CD4-positive, alpha-beta memory T cell (primary cell): ENCODE measurements around the gene PAX8. TPM values are rescaled to one million over a fixed set of nuclear protein-coding genes. Genes with fewer than 3 reads are reported as not detected.
"Not testable (repeated sequence)": the region's sequence is repeated elsewhere in the genome, so short reads cannot be mapped to it uniquely, and the experiment has no call there.

ENCODE experiments used
- CTCF ChIA-PET: fragments of 350-600 bp; sonication (Branson Sonifier 250); formaldehyde crosslinking; loops from one replicate; lab custom pipeline; 2021; ENCODE audit warnings: inconsistent platforms; ENCODE audit not compliant: partially characterized antibody; lab: Charles Lee
- POLR2A ChIA-PET: fragments of 350-600 bp; sonication (Branson Sonifier 250); formaldehyde crosslinking; loops from one replicate; lab custom pipeline; 2021; ENCODE audit not compliant: partially characterized antibody; lab: Charles Lee
- DNase-seq, 5 donors: peaks; one replicate each; pipeline versions ENCODE4 v3.0.0 to v3.0.0-alpha.2; 2020 to 2022; ENCODE audit warnings: mixed read lengths in 1 of 5
- H3K27ac ChIP-seq: one replicate; pipeline ENCODE4 v1.7.0; 2013; ENCODE audit warnings: low read depth, low read length
- H3K27me3 ChIP-seq: 2 replicates; pipeline ENCODE4 v1.7.0; 2013; ENCODE audit warnings: mild to moderate bottlenecking, low read length, moderate library complexity; ENCODE audit not compliant: insufficient read depth
- H3K36me3 ChIP-seq: 2 replicates; pipeline ENCODE4 v1.7.0; 2013; ENCODE audit warnings: mild to moderate bottlenecking, low read length, moderate library complexity; ENCODE audit not compliant: insufficient read depth
- H3K4me1 ChIP-seq: 2 replicates; pipeline ENCODE4 v1.7.0; 2013; ENCODE audit warnings: mild to moderate bottlenecking, low read length, moderate library complexity; ENCODE audit not compliant: insufficient read depth
- H3K4me3 ChIP-seq, 2 donors: one replicate each; pipeline ENCODE4 v1.7.0; 2013; ENCODE audit warnings: low read length in 2 of 2, mild to moderate bottlenecking in 1 of 2
- H3K9me3 ChIP-seq, 2 donors: one replicate each; pipeline ENCODE4 v1.7.0; 2013; ENCODE audit warnings: low read length in 2 of 2, control low read depth in 1 of 2; ENCODE audit not compliant: control insufficient read depth in 1 of 2
- H3K27ac Mint-ChIP-seq, 7 donors: one replicate each; pipeline ENCODE4 v1.8.0; 2020 to 2021; ENCODE audit warnings: mixed read lengths in 7 of 7, mild to moderate bottlenecking in 6 of 7, inconsistent platforms in 3 of 7, moderate library complexity in 3 of 7
- H3K27me3 Mint-ChIP-seq, 2 donors: one replicate each; pipeline ENCODE4 v1.8.0; 2020 to 2021; ENCODE audit warnings: mixed read lengths in 2 of 2
- H3K36me3 Mint-ChIP-seq, 2 donors: one replicate each; pipeline ENCODE4 v1.8.0; 2020 to 2021; ENCODE audit warnings: mixed read lengths in 2 of 2, inconsistent platforms in 1 of 2, mild to moderate bottlenecking in 1 of 2
- H3K4me1 Mint-ChIP-seq, 4 donors: one replicate each; pipeline ENCODE4 v1.8.0; 2020 to 2021; ENCODE audit warnings: mixed read lengths in 4 of 4, mild to moderate bottlenecking in 1 of 4
- H3K4me3 Mint-ChIP-seq, 8 donors: one replicate each; pipeline ENCODE4 v1.8.0; 2020 to 2021; ENCODE audit warnings: mixed read lengths in 8 of 8, mild to moderate bottlenecking in 7 of 8, moderate library complexity in 6 of 8, inconsistent platforms in 3 of 8
- H3K9me3 Mint-ChIP-seq, 8 donors: one replicate each; pipeline ENCODE4 v1.8.0; 2020 to 2021; ENCODE audit warnings: mixed read lengths in 8 of 8, mild to moderate bottlenecking in 5 of 8, inconsistent platforms in 3 of 8, moderate library complexity in 1 of 8
- intact Hi-C: fragments of 100-400 bp; cut with micrococcal nuclease; formaldehyde crosslinking; loops from one replicate; pipeline ENCODE4 v1.15.1; 2023
- polyA plus RNA-seq, 2 donors: library from polyadenylated mRNA; unstranded; fragments of 300-500 nt; fragmentation: Illumina TruSeq; gene quantifications; one replicate each; pipeline ENCODE4 v1.2.3, GENCODE V29; 2021
- total RNA-seq, 2 experiments: library from RNA; stranded (reverse); gene quantifications; one replicate each; pipeline ENCODE4 v1.2.3, GENCODE V29; 2021

The PAX8 gene
- total and polyA plus RNA-seq, 4 experiments from 2014 or later = 0.19 to 2.3 (median 1.3) TPM

- H3K36me3 ChIP-seq = no peaks in the 10 kb centered on the region
- H3K4me3 ChIP-seq = no peak overlapping the region
- no peak for DNase-seq
- H3K27me3 ChIP-seq = no peaks in the 10 kb centered on the region
- ChIA-PET POLR2A (interaction anchor here (0.6 to 1.0 kb wide), 3 partner anchors 9 to 60 kb away, joined by 3 read pairs; no protein-coding TSS in a partner anchor), CTCF (interaction anchor here (1.2 to 3.6 kb wide), 8 partner anchors 10 to 157 kb away, joined by 3 to 20 read pairs (median 4); no protein-coding TSS in a partner anchor)
- H3K9me3 ChIP-seq = no peaks in the 10 kb centered on the region
- peaks cover 10% of the 10 kb centered on the region for H3K4me1 ChIP-seq
- Mint-ChIP-seq H3K4me3 (no peak overlapping the region), H3K27me3 (no peaks in the 10 kb centered on the region), H3K4me1 (peaks cover 0 to 54% (median under 1%) of the 10 kb centered on the region in 4 donors), H3K27ac (no peak overlapping the region), H3K36me3 (peaks cover 0 to 30% of the 10 kb centered on the region in 2 donors), H3K9me3 (peaks cover 0 to 1% (median 0%) of the 10 kb centered on the region in 8 donors)
- intact Hi-C loops = no loop called here
- H3K27ac ChIP-seq = no peak overlapping the region
These were observed 39.6 kb downstream of the PAX8 start for GRCh38 chr2:113238871-113239839.

- H3K4me1 ChIP-seq = peaks cover 10% of the 10 kb centered on the region
- peaks cover 0 to 28% of the 10 kb centered on the region in 2 donors for H3K36me3 Mint-ChIP-seq
- H3K36me3 ChIP-seq = no peaks in the 10 kb centered on the region
- no peak overlapping the region for H3K27ac ChIP-seq
- peak overlapping the region in 4 of 8 donors; percentile 17 to 78 (median 24) for H3K4me3 Mint-ChIP-seq
- no peak overlapping the region for H3K4me3 ChIP-seq
- no peaks in the 10 kb centered on the region for H3K27me3 Mint-ChIP-seq
- H3K4me1 Mint-ChIP-seq = peaks cover 0 to 49% (median under 1%) of the 10 kb centered on the region in 4 donors
- no peaks in the 10 kb centered on the region for H3K27me3 ChIP-seq
- H3K9me3 Mint-ChIP-seq = peaks cover 0 to 1% (median 0%) of the 10 kb centered on the region in 8 donors
- no peak for DNase-seq
- H3K9me3 ChIP-seq = no peaks in the 10 kb centered on the region
- ChIA-PET POLR2A (interaction anchor here (0.7 kb wide), 1 partner anchor 148 kb away, joined by 3 read pairs; no protein-coding TSS in a partner anchor), CTCF (interaction anchor here (0.9 to 3.6 kb wide), 5 partner anchors 10 to 158 kb away, joined by 3 to 20 read pairs (median 4); no protein-coding TSS in a partner anchor)
- intact Hi-C loops = no loop called here
- H3K27ac Mint-ChIP-seq = peak overlapping the region in 1 of 7 donors; percentile 60
These were observed 41.0 kb downstream of the PAX8 start for GRCh38 chr2:113237604-113238160.

- H3K27me3 ChIP-seq = no peaks in the 10 kb centered on the region
- no peaks in the 10 kb centered on the region for H3K36me3 ChIP-seq
- peaks cover 10% of the 10 kb centered on the region for H3K4me1 ChIP-seq
- H3K9me3 Mint-ChIP-seq = peaks cover 0 to 1% (median 0%) of the 10 kb centered on the region in 8 donors
- H3K36me3 Mint-ChIP-seq = peaks cover 0 to 28% of the 10 kb centered on the region in 2 donors
- no peak for DNase-seq
- ChIA-PET CTCF (interaction anchor here (2.4 to 2.8 kb wide), 2 partner anchors 33 to 134 kb away, joined by 8 to 20 read pairs; no protein-coding TSS in a partner anchor), POLR2A (interaction anchor here (1.5 kb wide), 1 partner anchor 14 kb away, joined by 10 read pairs; no protein-coding TSS in a partner anchor)
- H3K4me3 Mint-ChIP-seq = peak overlapping the region in 6 of 8 donors; percentile 36 to 78 (median 68)
- no peaks in the 10 kb centered on the region for H3K9me3 ChIP-seq
- peak overlapping the region in 3 of 7 donors; percentile 42 to 67 (median 60) for H3K27ac Mint-ChIP-seq
- no peak overlapping the region for H3K4me3 ChIP-seq
- H3K27me3 Mint-ChIP-seq = no peaks in the 10 kb centered on the region
- intact Hi-C loops = no loop called here
- H3K4me1 Mint-ChIP-seq = peaks cover 0 to 46% (median under 1%) of the 10 kb centered on the region in 4 donors
- H3K27ac ChIP-seq = peak overlapping the region; percentile 15
These were observed 42.2 kb downstream of the PAX8 start for GRCh38 chr2:113236367-113237159.

GRCh38 chr2:113235347-113236226, 43.1 kb downstream of the PAX8 start:
- peak; percentile 14 to 88 (median 57) for DNase-seq
- H3K36me3 Mint-ChIP-seq = peaks cover 0 to 24% of the 10 kb centered on the region in 2 donors
- H3K4me3 Mint-ChIP-seq = peak overlapping the region; percentile 71 to 94 (median 86)
- intact Hi-C loops = loop anchor here (1.0 kb wide), 1 partner anchor 31 kb away; no protein-coding TSS in a partner anchor
- not testable (repeated sequence) for H3K36me3 ChIP-seq, H3K27me3 ChIP-seq, H3K9me3 ChIP-seq, H3K9me3 Mint-ChIP-seq, H3K27me3 Mint-ChIP-seq
- H3K27ac ChIP-seq = peak overlapping the region; percentile 34
- ChIA-PET POLR2A (interaction anchor here (0.6 to 1.9 kb wide), 8 partner anchors 8 to 125 kb away, joined by 3 to 10 read pairs (median 3); partner anchors contain the start of gene PSD4), CTCF (interaction anchor here (0.8 to 2.8 kb wide), 7 partner anchors 14 to 155 kb away, joined by 3 to 20 read pairs (median 7); no protein-coding TSS in a partner anchor)
- H3K4me1 Mint-ChIP-seq = peaks cover 0 to 38% (median 4%) of the 10 kb centered on the region in 4 donors
- H3K4me3 ChIP-seq = peak overlapping the region in 1 of 2 donors; percentile 57
- peaks cover 10% of the 10 kb centered on the region for H3K4me1 ChIP-seq
- peak overlapping the region in 6 of 7 donors; percentile 59 to 95 (median 92) for H3K27ac Mint-ChIP-seq

GRCh38 chr2:113234721-113235346, 43.9 kb downstream of the PAX8 start:
- Histone ChIP-seq H3K27me3 (no peaks in the 10 kb centered on the region), H3K27ac (peak overlapping the region; percentile 34), H3K36me3 (no peaks in the 10 kb centered on the region), H3K9me3 (no peaks in the 10 kb centered on the region), H3K4me1 (peaks cover 10% of the 10 kb centered on the region), H3K4me3 (peak overlapping the region in 1 of 2 donors; percentile 57)
- Mint-ChIP-seq H3K27ac (peak overlapping the region in 2 of 7 donors; percentile 93 to 95), H3K36me3 (peaks cover 0 to 19% of the 10 kb centered on the region in 2 donors), H3K4me1 (peaks cover 3 to 33% (median 7%) of the 10 kb centered on the region in 4 donors), H3K4me3 (peak overlapping the region; percentile 22 to 94 (median 86)), H3K9me3 (peaks cover 0 to 1% (median 0%) of the 10 kb centered on the region in 8 donors), H3K27me3 (no peaks in the 10 kb centered on the region)
- no peak for DNase-seq
- intact Hi-C loops = loop anchor here (1.0 kb wide), 1 partner anchor 31 kb away; no protein-coding TSS in a partner anchor
- ChIA-PET CTCF (interaction anchor here (0.8 to 2.8 kb wide), 8 partner anchors 14 to 155 kb away, joined by 3 to 20 read pairs (median 6); no protein-coding TSS in a partner anchor), POLR2A (interaction anchor here (0.6 to 1.9 kb wide), 7 partner anchors 9 to 125 kb away, joined by 3 to 10 read pairs (median 3); partner anchors contain the start of gene PSD4)
